Fibroblast of pulmonary artery (primary cell): ENCODE measurements around the gene ZNF625.
A peak's percentile ranks its signal among the peaks of the same experiment; 100 is the strongest.

ENCODE experiments used
- DNase-seq: peaks from one replicate; pipeline ENCODE4 v3.0.0-alpha.2; 2010; ENCODE audit warnings: low read depth
- H3K4me3 ChIP-seq: replicated peaks from 2 replicates; pipeline ENCODE4 v1.5.1; 2011; ENCODE audit warnings: low read depth, mild to moderate bottlenecking, control low read depth, low read length, moderate library complexity
- CTCF ChIP-seq: IDR thresholded peaks from 2 replicates; pipeline ENCODE4 v1.5.1; 2011; ENCODE audit warnings: mild to moderate bottlenecking, control low read depth, low read length, inconsistent platforms; ENCODE audit errors: missing control alignments

The ZNF625 gene

GRCh38 chr19:12156223-12157058 is at the start of gene ZNF625:
TSS of gene ZNF625 (minus strand) at chr19:12156734. CDS start at chr19:12156558, 176 bp downstream.
- peak within 1 kb of the TSS; percentile 86 for H3K4me3 ChIP-seq
- peak; percentile 86 for DNase-seq
- no peak for TF ChIP-seq CTCF

GRCh38 chr19:12205296-12205695 is 48.8 kb upstream of the ZNF625 start:
- DNase-seq: no peak
- no peak for TF ChIP-seq CTCF
- H3K4me3 ChIP-seq: no peak overlapping the region

- H3K4me3 ChIP-seq: no peak overlapping the region
- no peak for TF ChIP-seq CTCF
- DNase-seq: no peak
Observed at GRCh38 chr19:12202250-12202649, 45.7 kb upstream of the ZNF625 start.

- no peak overlapping the region for H3K4me3 ChIP-seq
- DNase-seq: no peak
- no peak for TF ChIP-seq CTCF
Observed at GRCh38 chr19:12199757-12200419, 43.4 kb upstream of the ZNF625 start.

GRCh38 chr19:12198136-12198535 is 41.6 kb upstream of the ZNF625 start:
- no peak for TF ChIP-seq CTCF
- H3K4me3 ChIP-seq: no peak overlapping the region
- DNase-seq: no peak

- peak overlapping the region; percentile 48 for H3K4me3 ChIP-seq
- DNase-seq: peak; percentile 57
- TF ChIP-seq CTCF: no peak
Observed at GRCh38 chr19:12194827-12195731, 38.5 kb upstream of the ZNF625 start.
